ENCODE measurements around the gene NR2E1. TPM values are rescaled to one million over a fixed set of nuclear protein-coding genes. Genes with fewer than 3 reads are reported as not detected.

The NR2E1 gene
- total RNA-seq, 1 experiment from 2014 or later, result not detected

DNA sequence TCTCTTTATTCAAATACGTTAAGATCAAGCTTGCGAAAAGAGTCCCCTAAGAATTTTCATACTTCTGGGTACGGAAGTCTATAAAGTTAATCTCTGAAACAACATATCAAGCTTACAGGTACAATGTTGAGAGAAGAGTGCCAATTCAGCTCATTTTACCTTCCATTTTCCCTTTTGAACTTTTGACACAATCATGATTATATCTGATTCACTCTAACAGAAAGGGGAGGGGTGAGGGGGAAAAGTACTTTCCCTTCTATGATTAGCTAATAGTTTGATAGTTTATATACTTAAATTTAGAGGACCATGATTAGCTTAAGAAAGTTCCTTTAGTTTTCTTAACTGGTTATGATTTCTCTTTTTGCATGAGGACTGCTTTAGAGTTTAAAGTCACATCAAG, 61.5 kb downstream of the NR2E1 start:
- Mint-ChIP-seq H3K4me1 (peaks cover 25% of the 10 kb centered on the region), H3K36me3 (peaks cover 2% of the 10 kb centered on the region; the same call in 1 of the 2 replicates), H3K27ac (no peak overlapping the region), H3K27me3 (ENCODE audit: low read depth) (no peaks in the 10 kb centered on the region), H3K4me3 (no peak overlapping the region), H3K9me3 (no peaks in the 10 kb centered on the region)
- DNase-seq (ENCODE audit: low spot score), result no peak
- CTCF ChIA-PET, result interaction anchor here (1.5 kb wide), 1 partner anchor 9 kb away, joined by 3 read pairs; no protein-coding TSS in a partner anchor
- TF ChIP-seq SMAD3 (CRISPR knock-in tag; IDR thresholded peaks at IDR 0.05; ENCODE audit: borderline replicate concordance) (no peak), ETV6 (CRISPR knock-in tag; IDR thresholded peaks at IDR 0.05) (no peak), GABPB1 (CRISPR knock-in tag; IDR thresholded peaks at IDR 0.05) (no peak), TP53 (CRISPR knock-in tag; IDR thresholded peaks at IDR 0.05) (no peak), ZNF121 (CRISPR knock-in tag; IDR thresholded peaks at IDR 0.05) (no peak)
- TF ChIP-seq, protein P1, sequence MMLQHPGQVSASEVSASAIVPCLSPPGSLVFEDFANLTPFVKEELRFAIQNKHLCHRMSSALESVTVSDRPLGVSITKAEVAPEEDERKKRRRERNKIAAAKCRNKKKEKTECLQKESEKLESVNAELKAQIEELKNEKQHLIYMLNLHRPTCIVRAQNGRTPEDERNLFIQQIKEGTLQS (CRISPR knock-in tag; conservative IDR thresholded peaks at IDR 0.05), result no peak
- TF ChIP-seq, protein P2, sequence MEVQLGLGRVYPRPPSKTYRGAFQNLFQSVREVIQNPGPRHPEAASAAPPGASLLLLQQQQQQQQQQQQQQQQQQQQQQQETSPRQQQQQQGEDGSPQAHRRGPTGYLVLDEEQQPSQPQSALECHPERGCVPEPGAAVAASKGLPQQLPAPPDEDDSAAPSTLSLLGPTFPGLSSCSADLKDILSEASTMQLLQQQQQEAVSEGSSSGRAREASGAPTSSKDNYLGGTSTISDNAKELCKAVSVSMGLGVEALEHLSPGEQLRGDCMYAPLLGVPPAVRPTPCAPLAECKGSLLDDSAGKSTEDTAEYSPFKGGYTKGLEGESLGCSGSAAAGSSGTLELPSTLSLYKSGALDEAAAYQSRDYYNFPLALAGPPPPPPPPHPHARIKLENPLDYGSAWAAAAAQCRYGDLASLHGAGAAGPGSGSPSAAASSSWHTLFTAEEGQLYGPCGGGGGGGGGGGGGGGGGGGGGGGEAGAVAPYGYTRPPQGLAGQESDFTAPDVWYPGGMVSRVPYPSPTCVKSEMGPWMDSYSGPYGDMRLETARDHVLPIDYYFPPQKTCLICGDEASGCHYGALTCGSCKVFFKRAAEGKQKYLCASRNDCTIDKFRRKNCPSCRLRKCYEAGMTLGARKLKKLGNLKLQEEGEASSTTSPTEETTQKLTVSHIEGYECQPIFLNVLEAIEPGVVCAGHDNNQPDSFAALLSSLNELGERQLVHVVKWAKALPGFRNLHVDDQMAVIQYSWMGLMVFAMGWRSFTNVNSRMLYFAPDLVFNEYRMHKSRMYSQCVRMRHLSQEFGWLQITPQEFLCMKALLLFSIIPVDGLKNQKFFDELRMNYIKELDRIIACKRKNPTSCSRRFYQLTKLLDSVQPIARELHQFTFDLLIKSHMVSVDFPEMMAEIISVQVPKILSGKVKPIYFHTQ (CRISPR knock-in tag; IDR thresholded peaks at IDR 0.05), result no peak
- no peak for ATAC-seq
- POLR2A ChIA-PET, result no interaction called here

DNA sequence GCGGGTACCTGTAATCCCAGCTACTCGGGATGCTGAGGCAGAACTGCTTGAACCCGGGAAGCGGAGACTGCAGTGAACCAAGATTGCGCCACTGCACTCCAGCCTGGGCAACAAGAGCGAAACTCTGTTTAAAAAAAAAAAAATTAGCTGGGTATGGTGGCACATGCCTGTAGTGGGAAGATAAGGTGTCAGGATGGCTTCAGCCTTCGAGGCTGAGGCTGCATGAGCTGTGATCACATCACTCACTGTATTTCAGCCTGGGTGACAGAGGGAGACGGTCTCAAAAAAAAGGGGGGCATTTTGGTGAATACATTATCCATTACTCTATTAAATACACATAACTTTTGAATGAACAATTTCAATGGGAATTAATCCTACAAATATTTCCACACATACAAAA, 62.6 kb downstream of the NR2E1 start:
- ChIA-PET POLR2A (no interaction called here), CTCF (no interaction called here)
- H3K4me1 Mint-ChIP-seq, result peaks cover 37% of the 10 kb centered on the region

More for the DNA sequence above, 62.6 kb downstream of the NR2E1 start:
- TF ChIP-seq ETV6 (CRISPR knock-in tag; IDR thresholded peaks at IDR 0.05) (no peak), NR2C2 (CRISPR knock-in tag; IDR thresholded peaks at IDR 0.05) (no peak), ESRRA (CRISPR knock-in tag; IDR thresholded peaks at IDR 0.05; ENCODE audit: borderline replicate concordance) (no peak), CREM (CRISPR knock-in tag; IDR thresholded peaks at IDR 0.05) (no peak), ZNF317 (CRISPR knock-in tag; IDR thresholded peaks at IDR 0.05; ENCODE audit: borderline replicate concordance, low read depth) (no peak), MYBL2 (CRISPR knock-in tag; IDR thresholded peaks at IDR 0.05) (no peak), ZNF121 (CRISPR knock-in tag; IDR thresholded peaks at IDR 0.05) (no peak), RORB (CRISPR knock-in tag; IDR thresholded peaks at IDR 0.05) (no peak), JAZF1 (CRISPR knock-in tag; IDR thresholded peaks at IDR 0.05) (no peak)
- TF ChIP-seq, protein P3, sequence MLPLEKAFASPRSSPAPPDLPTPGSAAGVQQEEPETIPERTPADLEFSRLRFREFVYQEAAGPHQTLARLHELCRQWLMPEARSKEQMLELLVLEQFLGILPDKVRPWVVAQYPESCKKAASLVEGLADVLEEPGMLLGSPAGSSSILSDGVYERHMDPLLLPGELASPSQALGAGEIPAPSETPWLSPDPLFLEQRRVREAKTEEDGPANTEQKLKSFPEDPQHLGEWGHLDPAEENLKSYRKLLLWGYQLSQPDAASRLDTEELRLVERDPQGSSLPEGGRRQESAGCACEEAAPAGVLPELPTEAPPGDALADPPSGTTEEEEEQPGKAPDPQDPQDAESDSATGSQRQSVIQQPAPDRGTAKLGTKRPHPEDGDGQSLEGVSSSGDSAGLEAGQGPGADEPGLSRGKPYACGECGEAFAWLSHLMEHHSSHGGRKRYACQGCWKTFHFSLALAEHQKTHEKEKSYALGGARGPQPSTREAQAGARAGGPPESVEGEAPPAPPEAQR (CRISPR knock-in tag; IDR thresholded peaks at IDR 0.05), result no peak
- TF ChIP-seq, protein P4, sequence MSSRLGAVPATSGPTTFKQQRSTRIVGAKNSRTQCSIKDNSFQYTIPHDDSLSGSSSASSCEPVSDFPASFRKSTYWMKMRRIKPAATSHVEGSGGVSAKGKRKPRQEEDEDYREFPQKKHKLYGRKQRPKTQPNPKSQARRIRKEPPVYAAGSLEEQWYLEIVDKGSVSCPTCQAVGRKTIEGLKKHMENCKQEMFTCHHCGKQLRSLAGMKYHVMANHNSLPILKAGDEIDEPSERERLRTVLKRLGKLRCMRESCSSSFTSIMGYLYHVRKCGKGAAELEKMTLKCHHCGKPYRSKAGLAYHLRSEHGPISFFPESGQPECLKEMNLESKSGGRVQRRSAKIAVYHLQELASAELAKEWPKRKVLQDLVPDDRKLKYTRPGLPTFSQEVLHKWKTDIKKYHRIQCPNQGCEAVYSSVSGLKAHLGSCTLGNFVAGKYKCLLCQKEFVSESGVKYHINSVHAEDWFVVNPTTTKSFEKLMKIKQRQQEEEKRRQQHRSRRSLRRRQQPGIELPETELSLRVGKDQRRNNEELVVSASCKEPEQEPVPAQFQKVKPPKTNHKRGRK (CRISPR knock-in tag; IDR thresholded peaks at IDR 0.05; ENCODE audit: borderline replicate concordance), result no peak
- TF ChIP-seq, protein P5, sequence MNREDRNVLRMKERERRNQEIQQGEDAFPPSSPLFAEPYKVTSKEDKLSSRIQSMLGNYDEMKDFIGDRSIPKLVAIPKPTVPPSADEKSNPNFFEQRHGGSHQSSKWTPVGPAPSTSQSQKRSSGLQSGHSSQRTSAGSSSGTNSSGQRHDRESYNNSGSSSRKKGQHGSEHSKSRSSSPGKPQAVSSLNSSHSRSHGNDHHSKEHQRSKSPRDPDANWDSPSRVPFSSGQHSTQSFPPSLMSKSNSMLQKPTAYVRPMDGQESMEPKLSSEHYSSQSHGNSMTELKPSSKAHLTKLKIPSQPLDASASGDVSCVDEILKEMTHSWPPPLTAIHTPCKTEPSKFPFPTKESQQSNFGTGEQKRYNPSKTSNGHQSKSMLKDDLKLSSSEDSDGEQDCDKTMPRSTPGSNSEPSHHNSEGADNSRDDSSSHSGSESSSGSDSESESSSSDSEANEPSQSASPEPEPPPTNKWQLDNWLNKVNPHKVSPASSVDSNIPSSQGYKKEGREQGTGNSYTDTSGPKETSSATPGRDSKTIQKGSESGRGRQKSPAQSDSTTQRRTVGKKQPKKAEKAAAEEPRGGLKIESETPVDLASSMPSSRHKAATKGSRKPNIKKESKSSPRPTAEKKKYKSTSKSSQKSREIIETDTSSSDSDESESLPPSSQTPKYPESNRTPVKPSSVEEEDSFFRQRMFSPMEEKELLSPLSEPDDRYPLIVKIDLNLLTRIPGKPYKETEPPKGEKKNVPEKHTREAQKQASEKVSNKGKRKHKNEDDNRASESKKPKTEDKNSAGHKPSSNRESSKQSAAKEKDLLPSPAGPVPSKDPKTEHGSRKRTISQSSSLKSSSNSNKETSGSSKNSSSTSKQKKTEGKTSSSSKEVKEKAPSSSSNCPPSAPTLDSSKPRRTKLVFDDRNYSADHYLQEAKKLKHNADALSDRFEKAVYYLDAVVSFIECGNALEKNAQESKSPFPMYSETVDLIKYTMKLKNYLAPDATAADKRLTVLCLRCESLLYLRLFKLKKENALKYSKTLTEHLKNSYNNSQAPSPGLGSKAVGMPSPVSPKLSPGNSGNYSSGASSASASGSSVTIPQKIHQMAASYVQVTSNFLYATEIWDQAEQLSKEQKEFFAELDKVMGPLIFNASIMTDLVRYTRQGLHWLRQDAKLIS (CRISPR knock-in tag; IDR thresholded peaks at IDR 0.05; ENCODE audit: borderline replicate concordance), result no peak
- H3K27ac Mint-ChIP-seq, result no peak overlapping the region
- no peaks in the 10 kb centered on the region for H3K36me3 Mint-ChIP-seq
- no peak overlapping the region for H3K4me3 Mint-ChIP-seq
- DNase-seq (ENCODE audit: low spot score) (no peak), ATAC-seq (no peak)
- H3K27me3 Mint-ChIP-seq (ENCODE audit: low read depth), result no peaks in the 10 kb centered on the region
- H3K9me3 Mint-ChIP-seq, result no peaks in the 10 kb centered on the region

Data from WTC11 (cell line).